Measurements from ENCODE around the gene KDM2B. TPM values are rescaled to one million over a fixed set of nuclear protein-coding genes. Genes with fewer than 3 reads are reported as not detected.

Gene KDM2B
- total and polyA plus RNA-seq, 2 experiments from 2014 or later = 59.4 to 161 TPM

DNA sequence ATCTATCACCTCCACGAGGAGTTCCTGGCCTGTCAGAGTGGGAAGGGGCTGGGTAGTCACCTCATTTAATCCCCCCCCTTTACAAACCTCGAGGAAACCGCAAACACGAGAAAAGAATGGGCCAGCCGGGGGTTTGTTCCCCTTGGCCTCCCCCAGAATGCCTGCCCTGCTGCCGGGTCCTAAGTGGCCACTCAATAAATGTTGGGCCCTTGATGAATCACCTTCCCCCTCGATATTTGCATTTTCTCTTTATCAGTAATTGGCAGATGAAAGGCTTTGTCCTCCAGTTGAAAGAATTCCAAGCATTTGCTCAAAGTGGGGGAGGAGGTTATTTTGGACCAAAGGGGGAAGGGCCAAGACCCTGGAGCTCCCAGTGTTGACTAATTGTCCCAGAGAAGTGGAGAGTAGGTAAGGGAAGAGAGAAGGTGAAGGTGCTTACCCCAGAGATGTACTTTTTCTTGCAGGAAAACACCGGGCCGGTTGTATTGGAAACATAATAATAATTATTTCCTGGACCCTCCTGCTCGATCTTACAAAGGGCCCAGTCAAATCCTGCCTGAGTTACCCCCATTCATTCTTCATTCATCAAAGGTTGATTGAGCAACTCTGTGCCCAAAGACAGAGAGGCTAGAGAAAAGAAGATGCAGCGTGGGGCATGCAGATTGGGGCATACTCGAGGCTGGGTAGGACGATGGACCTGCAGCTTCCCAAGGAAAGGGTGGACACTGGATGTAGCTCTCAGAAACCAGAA, 1.9 kb upstream of the KDM2B start (continued):
- TF ChIP-seq, protein P1, sequence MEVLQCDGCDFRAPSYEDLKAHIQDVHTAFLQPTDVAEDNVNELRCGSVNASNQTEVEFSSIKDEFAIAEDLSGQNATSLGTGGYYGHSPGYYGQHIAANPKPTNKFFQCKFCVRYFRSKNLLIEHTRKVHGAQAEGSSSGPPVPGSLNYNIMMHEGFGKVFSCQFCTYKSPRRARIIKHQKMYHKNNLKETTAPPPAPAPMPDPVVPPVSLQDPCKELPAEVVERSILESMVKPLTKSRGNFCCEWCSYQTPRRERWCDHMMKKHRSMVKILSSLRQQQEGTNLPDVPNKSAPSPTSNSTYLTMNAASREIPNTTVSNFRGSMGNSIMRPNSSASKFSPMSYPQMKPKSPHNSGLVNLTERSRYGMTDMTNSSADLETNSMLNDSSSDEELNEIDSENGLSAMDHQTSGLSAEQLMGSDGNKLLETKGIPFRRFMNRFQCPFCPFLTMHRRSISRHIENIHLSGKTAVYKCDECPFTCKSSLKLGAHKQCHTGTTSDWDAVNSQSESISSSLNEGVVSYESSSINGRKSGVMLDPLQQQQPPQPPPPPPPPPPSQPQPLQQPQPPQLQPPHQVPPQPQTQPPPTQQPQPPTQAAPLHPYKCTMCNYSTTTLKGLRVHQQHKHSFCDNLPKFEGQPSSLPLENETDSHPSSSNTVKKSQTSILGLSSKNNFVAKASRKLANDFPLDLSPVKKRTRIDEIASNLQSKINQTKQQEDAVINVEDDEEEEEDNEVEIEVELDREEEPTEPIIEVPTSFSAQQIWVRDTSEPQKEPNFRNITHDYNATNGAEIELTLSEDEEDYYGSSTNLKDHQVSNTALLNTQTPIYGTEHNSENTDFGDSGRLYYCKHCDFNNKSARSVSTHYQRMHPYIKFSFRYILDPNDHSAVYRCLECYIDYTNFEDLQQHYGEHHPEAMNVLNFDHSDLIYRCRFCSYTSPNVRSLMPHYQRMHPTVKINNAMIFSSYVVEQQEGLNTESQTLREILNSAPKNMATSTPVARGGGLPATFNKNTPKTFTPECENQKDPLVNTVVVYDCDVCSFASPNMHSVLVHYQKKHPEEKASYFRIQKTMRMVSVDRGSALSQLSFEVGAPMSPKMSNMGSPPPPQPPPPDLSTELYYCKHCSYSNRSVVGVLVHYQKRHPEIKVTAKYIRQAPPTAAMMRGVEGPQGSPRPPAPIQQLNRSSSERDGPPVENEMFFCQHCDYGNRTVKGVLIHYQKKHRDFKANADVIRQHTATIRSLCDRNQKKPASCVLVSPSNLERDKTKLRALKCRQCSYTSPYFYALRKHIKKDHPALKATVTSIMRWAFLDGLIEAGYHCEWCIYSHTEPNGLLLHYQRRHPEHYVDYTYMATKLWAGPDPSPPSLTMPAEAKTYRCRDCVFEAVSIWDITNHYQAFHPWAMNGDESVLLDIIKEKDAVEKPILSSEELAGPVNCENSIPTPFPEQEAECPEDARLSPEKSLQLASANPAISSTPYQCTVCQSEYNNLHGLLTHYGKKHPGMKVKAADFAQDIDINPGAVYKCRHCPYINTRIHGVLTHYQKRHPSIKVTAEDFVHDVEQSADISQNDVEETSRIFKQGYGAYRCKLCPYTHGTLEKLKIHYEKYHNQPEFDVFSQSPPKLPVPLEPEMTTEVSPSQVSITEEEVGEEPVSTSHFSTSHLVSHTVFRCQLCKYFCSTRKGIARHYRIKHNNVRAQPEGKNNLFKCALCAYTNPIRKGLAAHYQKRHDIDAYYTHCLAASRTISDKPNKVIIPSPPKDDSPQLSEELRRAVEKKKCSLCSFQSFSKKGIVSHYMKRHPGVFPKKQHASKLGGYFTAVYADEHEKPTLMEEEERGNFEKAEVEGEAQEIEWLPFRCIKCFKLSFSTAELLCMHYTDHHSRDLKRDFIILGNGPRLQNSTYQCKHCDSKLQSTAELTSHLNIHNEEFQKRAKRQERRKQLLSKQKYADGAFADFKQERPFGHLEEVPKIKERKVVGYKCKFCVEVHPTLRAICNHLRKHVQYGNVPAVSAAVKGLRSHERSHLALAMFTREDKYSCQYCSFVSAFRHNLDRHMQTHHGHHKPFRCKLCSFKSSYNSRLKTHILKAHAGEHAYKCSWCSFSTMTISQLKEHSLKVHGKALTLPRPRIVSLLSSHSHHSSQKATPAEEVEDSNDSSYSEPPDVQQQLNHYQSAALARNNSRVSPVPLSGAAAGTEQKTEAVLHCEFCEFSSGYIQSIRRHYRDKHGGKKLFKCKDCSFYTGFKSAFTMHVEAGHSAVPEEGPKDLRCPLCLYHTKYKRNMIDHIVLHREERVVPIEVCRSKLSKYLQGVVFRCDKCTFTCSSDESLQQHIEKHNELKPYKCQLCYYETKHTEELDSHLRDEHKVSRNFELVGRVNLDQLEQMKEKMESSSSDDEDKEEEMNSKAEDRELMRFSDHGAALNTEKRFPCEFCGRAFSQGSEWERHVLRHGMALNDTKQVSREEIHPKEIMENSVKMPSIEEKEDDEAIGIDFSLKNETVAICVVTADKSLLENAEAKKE (CRISPR knock-in tag; IDR thresholded peaks at IDR 0.05) = peak; percentile 89
- TF ChIP-seq, protein P2, sequence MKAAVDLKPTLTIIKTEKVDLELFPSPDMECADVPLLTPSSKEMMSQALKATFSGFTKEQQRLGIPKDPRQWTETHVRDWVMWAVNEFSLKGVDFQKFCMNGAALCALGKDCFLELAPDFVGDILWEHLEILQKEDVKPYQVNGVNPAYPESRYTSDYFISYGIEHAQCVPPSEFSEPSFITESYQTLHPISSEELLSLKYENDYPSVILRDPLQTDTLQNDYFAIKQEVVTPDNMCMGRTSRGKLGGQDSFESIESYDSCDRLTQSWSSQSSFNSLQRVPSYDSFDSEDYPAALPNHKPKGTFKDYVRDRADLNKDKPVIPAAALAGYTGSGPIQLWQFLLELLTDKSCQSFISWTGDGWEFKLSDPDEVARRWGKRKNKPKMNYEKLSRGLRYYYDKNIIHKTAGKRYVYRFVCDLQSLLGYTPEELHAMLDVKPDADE (IDR thresholded peaks at IDR 0.05) = peak; percentile 64
- TF ChIP-seq POLR2AphosphoS5 (IDR thresholded peaks at IDR 0.05; ENCODE audit: low read depth) = peak; percentile 75
- TF ChIP-seq, protein P3, sequence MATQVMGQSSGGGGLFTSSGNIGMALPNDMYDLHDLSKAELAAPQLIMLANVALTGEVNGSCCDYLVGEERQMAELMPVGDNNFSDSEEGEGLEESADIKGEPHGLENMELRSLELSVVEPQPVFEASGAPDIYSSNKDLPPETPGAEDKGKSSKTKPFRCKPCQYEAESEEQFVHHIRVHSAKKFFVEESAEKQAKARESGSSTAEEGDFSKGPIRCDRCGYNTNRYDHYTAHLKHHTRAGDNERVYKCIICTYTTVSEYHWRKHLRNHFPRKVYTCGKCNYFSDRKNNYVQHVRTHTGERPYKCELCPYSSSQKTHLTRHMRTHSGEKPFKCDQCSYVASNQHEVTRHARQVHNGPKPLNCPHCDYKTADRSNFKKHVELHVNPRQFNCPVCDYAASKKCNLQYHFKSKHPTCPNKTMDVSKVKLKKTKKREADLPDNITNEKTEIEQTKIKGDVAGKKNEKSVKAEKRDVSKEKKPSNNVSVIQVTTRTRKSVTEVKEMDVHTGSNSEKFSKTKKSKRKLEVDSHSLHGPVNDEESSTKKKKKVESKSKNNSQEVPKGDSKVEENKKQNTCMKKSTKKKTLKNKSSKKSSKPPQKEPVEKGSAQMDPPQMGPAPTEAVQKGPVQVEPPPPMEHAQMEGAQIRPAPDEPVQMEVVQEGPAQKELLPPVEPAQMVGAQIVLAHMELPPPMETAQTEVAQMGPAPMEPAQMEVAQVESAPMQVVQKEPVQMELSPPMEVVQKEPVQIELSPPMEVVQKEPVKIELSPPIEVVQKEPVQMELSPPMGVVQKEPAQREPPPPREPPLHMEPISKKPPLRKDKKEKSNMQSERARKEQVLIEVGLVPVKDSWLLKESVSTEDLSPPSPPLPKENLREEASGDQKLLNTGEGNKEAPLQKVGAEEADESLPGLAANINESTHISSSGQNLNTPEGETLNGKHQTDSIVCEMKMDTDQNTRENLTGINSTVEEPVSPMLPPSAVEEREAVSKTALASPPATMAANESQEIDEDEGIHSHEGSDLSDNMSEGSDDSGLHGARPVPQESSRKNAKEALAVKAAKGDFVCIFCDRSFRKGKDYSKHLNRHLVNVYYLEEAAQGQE (IDR thresholded peaks at IDR 0.05; ENCODE audit: unreplicated experiment) = no peak
- TF ChIP-seq CREB1 (CRISPR knock-in tag; IDR thresholded peaks at IDR 0.05; ENCODE audit: low read depth) = peak; percentile 44
- TF ChIP-seq, protein P4, sequence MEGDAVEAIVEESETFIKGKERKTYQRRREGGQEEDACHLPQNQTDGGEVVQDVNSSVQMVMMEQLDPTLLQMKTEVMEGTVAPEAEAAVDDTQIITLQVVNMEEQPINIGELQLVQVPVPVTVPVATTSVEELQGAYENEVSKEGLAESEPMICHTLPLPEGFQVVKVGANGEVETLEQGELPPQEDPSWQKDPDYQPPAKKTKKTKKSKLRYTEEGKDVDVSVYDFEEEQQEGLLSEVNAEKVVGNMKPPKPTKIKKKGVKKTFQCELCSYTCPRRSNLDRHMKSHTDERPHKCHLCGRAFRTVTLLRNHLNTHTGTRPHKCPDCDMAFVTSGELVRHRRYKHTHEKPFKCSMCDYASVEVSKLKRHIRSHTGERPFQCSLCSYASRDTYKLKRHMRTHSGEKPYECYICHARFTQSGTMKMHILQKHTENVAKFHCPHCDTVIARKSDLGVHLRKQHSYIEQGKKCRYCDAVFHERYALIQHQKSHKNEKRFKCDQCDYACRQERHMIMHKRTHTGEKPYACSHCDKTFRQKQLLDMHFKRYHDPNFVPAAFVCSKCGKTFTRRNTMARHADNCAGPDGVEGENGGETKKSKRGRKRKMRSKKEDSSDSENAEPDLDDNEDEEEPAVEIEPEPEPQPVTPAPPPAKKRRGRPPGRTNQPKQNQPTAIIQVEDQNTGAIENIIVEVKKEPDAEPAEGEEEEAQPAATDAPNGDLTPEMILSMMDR (conservative IDR thresholded peaks at IDR 0.05; ENCODE audit: low read depth in 2 of 2) = no peak
- TF ChIP-seq STAT1 (IDR thresholded peaks at IDR 0.05; ENCODE audit: unreplicated experiment) = no peak

Data from GM23338 (cell line).